GM18511 (cell line): ENCODE measurements around the gene MEIS1.
"Not testable (repeated sequence)": the region's sequence is repeated elsewhere in the genome, so short reads cannot be mapped to it uniquely, and the experiment has no call there.

Source experiments
- ATAC-seq: cut with Tn5 transposase; IDR thresholded peaks from one replicate; pipeline ENCODE4 v1.9.1; 2021; ENCODE audit warnings: mild to moderate bottlenecking, moderate library complexity; ENCODE audit not compliant: unreplicated experiment

MEIS1 gene

DNA sequence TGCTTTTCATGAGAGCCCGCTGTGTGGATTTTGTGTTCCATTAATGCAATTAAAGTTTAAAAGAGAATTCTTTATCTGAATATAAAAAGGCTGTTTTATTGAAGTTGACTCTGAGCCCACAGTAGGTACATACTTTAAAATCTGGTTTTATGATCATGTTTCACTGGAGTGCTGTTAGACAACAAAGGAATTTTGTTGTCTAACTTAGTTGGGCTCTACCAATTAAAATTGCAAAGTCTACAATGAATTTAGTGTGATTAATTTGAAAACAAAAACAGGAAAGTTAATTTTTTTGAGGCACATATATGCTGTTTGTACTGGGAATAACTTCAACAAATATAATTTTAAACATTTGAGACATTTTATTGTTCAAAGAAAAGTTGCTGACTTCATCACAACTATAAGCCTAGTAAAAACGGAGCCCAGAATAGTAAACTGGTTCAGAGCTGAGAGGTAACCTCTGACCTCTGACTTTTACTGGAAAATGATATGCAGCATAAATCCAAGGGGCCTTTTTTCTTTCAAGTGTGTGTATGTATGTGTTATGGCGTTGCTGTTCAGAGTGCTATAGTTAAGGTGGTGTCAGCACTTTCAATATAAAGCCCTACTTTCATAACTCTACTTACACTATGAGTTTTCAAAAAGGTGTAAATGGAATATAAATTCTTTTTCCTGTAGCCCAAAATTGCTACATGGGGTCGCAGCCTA is 30.2 kb downstream of the MEIS1 start:
- ATAC-seq = no peak

DNA sequence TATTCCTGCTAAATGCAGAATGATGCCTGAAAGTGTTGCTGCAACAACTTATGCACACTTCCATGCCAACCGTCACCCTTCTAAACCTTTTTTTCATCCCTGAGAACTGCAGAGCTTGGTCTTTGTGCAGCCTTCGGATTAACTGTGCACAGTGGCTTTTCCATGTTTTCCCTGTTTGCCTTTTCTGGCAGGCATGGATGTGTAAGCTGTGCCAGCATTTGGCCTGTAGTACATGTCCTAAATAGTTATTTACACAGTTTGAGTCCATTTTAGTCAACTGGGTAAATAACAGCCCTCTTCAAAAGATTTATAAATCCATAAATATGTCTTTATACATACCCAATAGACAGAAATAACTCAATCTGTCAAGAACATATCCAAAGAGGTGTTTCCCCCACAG is 31.5 kb downstream of the MEIS1 start:
- no peak for ATAC-seq

- no peak for ATAC-seq
These were observed 32.8 kb downstream of the MEIS1 start for GRCh38 chr2:66467718-66468117.

GRCh38 chr2:66469214-66469902 is 34.4 kb downstream of the MEIS1 start:
- ATAC-seq = no peak

GRCh38 chr2:66470199-66470598 is 35.3 kb downstream of the MEIS1 start:
- ATAC-seq = no peak

DNA sequence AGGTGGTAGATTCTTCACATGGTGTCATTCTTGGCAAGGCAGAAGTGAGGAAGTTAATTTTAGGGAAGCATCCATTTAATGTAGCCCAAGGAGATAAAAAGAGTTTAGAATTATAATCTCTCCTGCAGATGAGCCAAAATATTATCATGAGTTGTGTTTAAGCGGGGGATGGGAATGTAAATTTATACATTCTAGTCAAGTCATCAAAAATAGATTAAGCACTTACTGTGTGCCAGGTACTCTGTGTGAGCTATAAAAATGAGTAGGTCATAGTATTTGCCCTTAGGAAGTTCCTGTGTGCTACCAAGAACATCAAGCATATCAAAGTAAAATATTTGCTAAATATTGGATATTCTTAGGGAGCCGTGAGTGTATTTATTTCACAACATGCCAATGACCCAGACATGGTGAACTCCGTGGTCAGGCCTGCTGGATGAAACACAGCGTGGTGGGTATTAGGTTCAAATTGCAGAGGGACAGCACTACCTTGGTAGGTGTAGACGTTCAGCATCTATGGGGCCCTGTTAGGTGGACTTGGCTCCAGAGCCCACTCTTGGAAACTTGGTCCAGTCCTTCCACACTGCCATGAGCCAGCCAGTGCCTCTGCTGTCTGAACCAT is 37.4 kb downstream of the MEIS1 start:
- no peak for ATAC-seq

- ATAC-seq = peak; percentile 68
These were observed 42.4 kb downstream of the MEIS1 start for GRCh38 chr2:66477135-66477842.

GRCh38 chr2:66478299-66478698 is 43.4 kb downstream of the MEIS1 start:
- no peak for ATAC-seq

- ATAC-seq = no peak
These were observed 43.9 kb downstream of the MEIS1 start for GRCh38 chr2:66478731-66479316.

DNA sequence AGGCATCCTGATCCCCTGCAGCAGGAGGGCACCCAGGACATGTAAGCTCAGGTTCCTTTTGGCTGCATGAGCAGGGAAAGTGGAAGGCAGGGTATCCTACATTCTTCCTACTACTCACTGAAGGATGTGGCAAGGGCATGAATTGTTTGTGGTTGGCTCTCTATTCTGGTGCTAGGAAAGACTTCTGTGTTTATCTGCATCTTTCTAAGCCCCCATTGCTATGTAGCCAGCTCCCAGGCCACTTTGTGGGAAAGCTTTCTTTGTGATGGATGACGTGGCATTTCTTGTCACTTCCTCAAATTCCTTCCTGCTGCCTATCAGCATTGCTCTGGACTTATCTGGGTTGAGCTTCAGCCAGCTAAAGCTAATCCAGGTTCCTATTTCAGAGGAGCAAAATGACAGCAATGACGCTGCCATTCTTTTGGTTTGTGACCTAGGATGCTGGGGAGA is 46.2 kb downstream of the MEIS1 start:
- no peak for ATAC-seq

- not testable (repeated sequence) for ATAC-seq
These were observed 50.3 kb downstream of the MEIS1 start for GRCh38 chr2:66485252-66485651.

DNA sequence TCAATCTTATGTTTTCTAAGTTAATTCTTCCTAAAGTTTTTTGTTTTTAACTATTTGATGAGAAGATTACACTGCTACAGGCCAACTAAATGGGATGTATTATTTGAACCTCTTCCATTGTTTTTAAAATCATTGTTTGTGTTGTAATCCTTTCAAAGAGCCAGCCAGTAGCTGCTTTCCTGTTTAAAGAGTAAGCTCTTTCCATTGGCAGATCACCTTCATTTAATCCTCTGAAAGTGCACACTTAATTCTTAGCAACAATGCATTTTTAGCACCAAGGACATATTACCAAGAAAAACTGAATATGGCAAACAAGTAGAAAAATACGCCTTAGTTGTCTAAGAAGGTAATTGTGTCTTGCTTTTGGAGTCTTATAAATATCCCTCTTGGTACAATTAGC is 54.0 kb downstream of the MEIS1 start:
- no peak for ATAC-seq

DNA sequence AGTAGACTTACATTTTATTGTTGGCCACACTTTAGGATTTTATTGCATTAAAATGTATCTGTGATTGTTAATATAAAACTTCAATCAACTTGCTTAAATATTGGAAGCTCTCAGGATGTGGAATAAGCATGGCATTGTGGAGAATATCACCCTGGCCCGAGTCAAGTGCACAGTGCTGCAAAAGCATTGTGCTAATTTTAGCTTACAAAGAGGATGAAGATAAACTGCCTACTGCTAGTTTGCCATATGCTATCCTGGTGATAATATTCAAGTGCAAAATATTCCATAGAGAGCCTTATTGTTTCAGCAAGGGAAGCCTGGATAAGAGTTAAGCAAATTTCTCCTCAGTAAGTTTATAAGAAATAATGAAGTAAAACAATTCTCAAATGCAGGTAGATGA is 54.5 kb downstream of the MEIS1 start:
- no peak for ATAC-seq

GRCh38 chr2:66490588-66491001 is 55.7 kb downstream of the MEIS1 start:
- no peak for ATAC-seq

DNA sequence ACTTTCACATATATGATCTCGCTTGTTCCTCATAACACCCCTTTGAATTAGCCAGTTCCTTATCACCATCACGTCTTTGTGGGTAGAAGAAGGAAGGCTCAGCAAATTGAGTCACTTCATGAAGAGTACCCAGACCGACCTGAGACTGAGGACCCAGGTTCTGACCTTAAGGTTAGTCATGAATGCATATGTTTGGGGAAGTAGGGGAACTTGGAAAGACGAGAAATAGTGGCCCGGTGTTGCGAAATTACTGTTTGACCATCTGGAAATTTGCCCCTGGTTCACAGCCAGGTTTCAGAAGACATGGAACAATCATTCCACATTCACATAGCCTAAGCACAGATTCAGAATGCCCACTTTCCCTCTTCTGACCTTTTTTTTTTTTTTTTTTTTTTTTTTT is 59.8 kb downstream of the MEIS1 start:
- no peak for ATAC-seq

- ATAC-seq = no peak
These were observed 61.1 kb downstream of the MEIS1 start for GRCh38 chr2:66495788-66496640.

GRCh38 chr2:66496670-66497420 is 61.9 kb downstream of the MEIS1 start:
- ATAC-seq = no peak

- no peak for ATAC-seq
These were observed 62.7 kb downstream of the MEIS1 start for GRCh38 chr2:66497431-66498288.
